CD4-positive, alpha-beta T cell treated with Interleukin-6 at 100 ng/mL for 8 hours (primary cell): ENCODE data around the gene SLC4A8.

ENCODE experiments used
- DNase-seq: peaks from one replicate; pipeline ENCODE4 v3.0.0-alpha.2; 2020; ENCODE audit warnings: mixed read lengths, low spot score

Gene SLC4A8

DNA sequence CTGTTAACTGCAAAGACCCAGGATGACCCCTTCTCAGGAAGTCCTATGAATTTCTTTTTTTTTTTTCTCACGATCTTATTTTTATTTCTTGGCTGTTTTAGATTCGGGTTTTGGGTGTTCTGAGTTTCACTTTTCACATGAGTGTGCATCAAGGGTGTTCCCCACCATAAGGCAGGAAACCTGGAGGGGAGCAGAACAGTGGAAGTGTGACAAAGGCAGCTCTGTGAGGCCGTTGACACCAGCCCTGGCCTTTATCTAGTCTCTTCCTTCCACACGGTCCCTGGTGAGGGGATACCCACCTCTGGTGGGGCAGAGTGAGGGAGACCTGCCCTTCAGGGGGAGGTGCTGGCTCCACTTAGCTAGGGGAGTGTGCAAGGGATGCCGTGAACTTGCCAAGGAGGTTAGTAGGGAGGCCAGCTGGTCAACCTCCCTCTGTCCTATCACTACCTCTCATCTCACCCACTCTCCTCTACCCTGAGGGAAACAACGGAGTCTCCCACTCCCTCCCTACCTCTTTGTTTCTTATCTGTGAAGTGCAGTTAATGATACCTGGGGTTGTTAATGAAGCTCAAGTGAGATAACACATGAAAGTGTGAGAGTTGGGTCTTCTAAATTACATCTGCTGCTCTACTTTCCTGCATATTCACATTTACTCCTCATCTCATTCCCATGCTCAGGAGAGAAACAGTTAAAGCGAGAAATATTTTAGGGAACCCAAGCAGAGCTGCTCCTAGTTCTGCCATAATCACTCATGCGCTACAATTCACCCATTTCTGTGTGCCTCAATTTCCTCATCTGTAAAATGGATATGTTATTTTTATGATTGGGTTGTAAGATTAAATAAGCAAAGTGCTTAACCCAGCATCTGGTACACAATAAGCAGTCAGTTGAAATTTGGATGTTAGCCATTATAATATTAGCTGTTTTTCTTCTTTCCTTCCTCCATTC lies 29.1 kb upstream of the SLC4A8 start:
- DNase-seq = no peak

DNA sequence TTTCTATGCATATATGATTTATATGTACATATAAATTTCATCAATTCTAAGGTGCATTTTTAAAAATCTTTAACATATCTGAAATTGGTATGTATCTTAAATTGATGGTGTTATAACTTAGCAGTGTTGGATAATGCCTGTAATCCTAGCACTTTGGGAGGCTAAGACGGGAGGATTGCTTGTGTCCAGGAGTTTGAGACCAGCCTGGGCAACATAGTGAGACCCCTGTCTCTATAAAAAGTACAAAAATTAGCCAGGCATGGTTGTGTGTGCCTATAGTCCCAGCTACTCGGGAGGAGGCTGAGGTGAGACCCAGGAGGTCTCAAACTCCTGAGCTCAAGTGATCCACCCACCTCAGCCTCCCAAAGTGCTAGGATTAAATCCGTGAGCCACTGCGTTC lies 27.0 kb upstream of the SLC4A8 start:
- no peak for DNase-seq

DNA sequence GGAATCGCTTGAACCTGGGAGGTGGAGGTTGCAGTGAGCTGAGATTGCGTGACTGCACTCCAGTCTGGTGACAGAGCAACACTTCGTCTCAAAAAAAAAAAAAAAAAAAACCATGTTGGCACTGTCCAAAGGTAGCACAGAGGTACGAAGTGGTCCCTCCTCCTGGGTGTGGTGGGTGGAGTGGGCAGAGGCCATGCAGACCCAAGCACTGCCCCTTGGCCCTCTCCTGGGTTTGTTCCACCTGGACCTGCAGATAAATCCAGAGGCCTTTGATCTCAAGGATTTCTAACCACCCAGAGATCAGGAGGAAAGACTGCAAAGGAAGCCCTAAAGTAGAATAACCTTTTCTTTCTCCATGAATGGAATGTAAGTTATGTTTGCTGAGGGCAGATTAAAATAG lies 24.7 kb upstream of the SLC4A8 start:
- no peak for DNase-seq

DNA sequence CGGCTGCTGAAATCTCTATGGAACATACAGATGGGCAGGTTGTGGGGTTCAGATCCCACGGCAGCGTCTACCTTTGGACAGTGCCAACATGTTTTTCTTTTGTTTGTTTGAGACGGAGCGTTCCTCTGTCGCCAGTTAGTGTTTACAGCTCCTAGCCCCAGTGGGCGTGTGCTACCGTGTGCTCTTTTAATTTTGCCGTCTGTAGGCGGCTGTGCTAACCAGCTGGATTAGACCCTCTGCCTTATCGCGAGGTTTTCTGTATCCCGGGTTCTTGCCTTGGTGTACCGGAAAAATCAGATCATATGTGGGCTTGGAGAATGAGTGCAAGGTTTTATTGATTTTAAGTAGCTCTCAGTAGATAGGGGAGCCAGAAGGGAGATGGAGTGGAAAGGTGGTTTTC lies 23.6 kb upstream of the SLC4A8 start:
- no peak for DNase-seq

DNA sequence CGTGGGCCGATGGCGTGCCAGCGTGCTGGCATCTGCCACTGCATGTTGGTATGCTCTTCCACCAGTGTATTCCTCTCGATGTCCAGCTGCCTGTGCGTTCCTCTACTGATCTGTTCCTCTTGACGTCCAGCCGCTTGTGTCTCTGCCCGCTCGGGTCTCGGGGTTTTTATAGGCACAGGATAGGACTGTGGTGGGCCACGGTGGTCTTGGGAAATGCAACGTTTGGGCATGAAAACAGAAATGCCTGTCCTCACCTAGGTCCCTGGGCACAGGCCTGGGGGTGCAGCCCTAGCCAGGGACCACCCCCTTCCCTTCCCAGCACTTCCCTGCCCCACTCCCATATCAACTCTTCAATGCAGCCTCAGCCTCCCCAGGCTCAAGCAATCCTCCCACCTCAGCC lies 23.1 kb upstream of the SLC4A8 start:
- DNase-seq = no peak

DNA sequence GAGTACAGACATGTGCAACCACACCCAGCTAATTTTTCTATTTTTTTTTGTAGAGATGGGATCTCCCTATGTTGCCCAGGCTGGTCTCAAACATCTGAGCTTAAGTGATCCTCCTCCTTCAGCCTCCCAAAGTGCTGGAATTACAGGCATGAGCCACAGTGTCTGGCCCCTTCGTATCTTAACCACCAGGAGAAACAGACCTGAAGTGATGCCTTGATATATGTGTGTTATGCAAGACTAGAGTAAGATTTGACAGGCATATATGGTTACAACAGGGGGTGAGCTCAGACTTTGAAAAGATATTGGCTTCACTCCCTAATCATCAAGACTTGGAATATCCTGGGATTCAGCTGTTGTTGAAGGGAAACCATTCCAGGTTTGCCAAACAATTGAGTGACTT lies 22.7 kb upstream of the SLC4A8 start:
- no peak for DNase-seq

DNA sequence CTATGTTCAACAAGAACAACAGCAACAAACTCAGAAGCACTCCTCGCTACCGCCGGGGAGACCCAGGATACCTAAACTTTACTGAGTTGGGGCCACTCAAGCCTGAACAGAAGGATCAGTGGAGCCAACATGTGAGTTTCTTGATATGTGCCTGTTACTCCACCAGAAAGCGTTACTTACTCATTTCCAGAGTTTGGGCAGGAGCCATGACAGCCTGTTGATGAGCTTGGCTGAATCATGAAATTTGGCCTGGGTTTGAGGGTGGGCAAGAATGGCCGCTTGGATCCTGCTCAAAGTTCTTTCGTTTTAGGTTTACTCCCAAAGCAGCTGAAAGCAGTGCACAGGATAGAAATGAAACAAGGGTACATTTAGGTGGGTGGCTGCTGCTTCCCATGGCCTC lies 21.5 kb upstream of the SLC4A8 start:
- DNase-seq = no peak

DNA sequence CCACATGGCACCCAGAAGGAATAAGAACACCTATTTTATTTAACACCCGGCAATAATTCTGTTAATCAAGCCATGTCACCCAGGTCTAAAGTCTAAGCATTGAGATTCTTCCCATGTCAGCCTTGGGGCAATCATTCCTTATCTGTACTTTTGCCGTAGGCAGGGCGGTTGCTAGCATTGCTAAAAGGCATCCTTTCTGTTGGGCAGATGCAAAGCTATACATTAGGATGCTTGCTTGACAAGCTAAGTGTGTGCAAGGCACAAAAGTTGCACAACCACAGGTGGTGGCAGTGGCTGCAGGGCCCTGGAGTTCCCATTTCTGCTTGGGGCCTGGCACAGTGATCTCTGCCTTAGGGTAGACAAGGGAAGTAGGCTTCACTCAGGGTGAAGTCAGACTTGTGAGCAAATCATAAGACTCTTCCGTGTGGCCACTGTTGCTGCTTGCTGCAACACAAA lies 20.9 kb upstream of the SLC4A8 start:
- DNase-seq = no peak

DNA sequence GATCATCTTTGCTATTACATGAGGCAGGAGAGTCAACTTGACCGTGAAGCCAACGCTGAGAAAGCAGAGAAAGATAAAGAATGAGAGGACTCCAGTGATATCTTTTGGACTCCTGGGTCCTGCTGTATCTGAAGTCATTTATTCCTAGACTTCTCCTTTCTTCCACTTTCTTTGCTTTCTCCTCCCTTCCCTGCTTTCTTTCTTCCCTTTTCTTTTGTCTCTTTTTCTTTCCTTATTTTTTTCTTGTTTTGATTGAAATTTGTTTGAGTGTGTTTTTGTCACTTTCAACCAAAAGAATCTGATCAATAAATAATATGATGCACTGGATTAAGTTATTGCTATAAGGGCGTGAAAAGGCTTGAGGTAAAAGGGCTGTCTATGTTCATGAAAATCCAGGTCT lies 20.0 kb upstream of the SLC4A8 start:
- no peak for DNase-seq

DNA sequence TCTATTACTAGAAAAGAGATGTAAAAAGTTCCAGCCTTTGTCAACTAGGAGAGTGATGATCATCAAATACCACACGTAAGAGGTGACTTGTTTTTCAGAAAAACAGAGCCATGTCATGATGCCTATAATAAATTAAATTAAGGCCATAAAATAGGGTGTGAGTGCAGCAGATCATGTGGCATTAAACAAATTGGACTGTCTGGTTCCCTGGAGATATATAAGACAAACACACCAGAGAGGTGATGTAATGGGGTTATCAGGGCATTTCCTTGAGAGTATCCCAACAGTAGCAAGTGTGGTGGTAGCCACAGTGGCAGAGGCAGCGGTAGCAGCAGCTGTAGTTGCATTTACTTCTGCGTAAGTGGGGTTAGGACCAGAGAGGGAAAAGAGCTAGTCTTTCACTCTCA lies 18.8 kb upstream of the SLC4A8 start:
- DNase-seq = no peak

DNA sequence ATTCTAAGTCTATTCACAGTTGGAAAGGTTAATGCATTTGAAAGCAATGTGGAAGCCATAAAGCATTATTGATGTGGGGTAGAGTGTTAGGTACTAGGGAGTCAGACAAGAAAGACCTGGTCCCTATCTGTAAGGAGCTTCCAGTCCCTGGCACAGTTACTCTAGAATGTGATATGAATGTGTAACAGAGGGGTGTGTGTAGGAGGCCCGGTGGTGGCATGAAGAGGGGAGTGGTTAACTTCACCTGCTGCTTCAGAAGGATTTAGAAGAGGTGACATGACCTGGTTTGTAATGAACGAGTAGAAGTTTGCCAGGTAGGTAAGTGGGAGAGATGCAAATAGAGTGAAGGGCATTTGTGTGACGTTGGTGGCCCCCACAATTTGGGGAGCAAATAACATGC lies 18.3 kb upstream of the SLC4A8 start:
- no peak for DNase-seq

DNA sequence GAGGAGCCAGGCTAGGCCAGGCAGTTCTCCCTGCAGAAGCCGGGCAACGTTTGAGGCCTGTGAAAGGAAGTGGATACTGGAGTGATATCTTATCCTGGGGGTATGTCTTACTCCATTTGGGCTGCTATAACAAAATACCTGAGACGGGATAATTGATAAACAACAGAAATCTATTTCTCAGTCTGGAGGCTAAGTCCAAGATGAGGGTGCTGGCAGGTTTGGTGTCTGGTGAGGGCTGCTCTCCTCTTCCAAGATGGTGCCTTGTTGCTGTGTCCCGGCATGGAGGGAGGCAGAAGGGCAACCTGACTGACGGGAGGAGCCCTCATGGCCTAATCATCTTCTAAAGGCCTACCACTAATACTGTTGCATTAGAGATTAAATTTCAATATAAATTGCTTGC lies 17.8 kb upstream of the SLC4A8 start:
- no peak for DNase-seq

DNA sequence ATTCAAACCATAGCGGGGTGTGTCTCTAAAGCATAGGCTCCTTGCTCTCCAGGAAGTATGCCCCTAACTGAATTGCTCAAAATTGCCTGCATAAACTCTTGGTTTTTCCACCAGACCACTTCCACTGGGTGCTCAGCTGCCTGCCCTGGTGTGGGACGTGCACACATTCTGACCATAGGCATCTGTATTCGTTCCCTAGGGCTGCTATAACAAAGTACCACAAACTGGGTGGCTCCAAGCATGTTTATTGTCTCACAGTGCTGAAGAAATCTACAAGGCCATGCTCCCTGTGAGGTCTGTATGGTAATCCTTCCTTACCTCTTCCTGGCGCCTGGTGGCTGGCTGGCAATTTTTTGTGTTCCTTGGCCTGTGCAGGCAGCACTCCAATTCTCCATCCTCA lies 17.0 kb upstream of the SLC4A8 start:
- DNase-seq = no peak

DNA sequence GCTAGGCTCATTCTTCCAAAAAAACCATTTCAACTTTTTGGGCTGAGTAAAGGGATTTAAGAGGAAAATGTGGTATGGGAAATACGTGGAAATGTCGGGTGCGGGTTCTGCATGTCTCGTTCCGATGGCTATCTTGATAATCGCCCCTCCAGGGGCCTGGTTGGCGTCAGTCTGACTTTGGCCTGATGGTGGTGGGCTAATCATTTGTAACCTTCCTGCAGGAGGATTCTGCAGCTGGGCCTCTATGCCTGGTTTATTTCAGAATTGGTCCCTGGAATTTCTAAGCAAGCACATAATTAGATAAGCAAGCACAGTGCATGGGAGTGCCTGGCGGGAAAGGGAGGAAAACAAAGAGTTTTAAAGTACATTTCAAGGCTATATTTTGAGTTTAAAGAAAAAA lies 14.8 kb upstream of the SLC4A8 start:
- DNase-seq = no peak

DNA sequence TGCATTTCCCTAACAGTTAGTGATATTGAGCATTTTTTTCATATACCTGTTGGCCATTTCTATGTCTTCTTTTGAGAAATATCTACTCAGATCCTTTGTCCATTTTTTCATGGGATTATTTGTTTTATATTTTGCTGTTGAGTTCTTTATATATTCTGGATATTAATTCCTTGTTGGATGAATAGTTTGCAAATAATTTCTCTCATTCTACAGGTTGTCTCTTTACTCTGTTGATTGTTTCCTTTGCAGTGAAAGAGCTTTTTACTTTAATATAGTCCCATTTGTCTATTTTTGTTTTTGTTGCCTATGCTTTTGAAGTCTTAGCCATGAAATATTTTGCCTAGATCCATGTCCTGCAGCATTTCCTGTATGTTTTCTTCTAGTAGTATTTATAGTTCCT lies 11.5 kb upstream of the SLC4A8 start:
- DNase-seq = no peak

DNA sequence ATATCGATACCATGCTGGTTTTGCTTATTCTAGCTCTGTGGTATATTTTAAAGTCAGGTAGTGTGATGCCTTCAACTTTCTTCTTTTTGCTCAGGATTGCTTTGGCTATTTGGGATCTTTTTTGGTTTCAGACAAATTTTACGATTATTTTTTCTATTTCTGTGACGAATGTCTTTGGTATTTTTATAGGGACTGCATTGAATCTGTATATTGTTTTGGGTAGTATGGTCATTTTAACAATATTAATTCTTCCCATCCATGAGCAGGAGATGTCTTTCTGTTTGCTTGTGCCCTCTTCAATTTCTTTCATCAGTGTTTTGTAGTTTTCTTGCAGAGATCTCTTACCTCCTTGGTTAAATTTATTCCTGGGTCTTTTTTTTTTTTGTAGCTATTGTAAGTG lies 10.8 kb upstream of the SLC4A8 start:
- no peak for DNase-seq

DNA sequence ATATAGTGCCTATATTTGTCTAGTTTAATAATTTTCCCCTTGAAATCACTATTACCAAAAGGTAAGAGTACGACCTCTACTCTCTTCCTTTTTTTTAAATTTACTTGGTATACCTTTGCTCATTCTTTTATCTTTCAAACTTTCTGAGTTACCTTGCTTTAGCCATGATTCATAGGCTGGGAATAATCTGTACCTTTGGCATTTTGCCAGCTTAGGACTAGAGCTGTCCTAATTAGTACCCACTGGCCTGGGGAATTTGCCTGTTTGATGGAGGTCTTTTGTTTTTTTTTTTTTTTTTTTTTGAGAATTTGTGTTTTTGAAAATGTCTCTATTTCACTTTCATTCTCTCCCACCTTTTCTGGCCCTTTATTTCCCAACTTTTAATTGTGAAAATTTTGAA lies 8.7 kb upstream of the SLC4A8 start:
- DNase-seq = no peak

DNA sequence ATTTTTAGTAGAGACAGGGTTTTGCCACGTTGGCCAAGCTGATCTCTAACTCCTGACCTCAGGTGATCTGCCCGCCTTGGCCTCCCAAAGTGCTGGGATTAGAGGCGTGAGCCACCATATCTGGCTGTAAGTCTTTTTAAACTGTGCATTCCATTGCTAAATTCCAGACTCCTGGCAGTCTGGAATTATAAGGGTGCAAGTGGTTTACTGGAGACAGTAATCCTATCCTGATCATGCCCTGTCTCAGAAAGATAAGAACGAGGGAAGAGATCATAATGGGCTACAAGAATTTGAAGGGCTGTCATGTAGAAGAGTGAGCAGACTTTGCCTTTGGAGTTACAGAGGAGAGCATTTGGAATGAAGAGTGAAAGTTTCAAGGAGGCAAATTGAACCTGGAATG lies 6.8 kb upstream of the SLC4A8 start:
- DNase-seq = no peak

DNA sequence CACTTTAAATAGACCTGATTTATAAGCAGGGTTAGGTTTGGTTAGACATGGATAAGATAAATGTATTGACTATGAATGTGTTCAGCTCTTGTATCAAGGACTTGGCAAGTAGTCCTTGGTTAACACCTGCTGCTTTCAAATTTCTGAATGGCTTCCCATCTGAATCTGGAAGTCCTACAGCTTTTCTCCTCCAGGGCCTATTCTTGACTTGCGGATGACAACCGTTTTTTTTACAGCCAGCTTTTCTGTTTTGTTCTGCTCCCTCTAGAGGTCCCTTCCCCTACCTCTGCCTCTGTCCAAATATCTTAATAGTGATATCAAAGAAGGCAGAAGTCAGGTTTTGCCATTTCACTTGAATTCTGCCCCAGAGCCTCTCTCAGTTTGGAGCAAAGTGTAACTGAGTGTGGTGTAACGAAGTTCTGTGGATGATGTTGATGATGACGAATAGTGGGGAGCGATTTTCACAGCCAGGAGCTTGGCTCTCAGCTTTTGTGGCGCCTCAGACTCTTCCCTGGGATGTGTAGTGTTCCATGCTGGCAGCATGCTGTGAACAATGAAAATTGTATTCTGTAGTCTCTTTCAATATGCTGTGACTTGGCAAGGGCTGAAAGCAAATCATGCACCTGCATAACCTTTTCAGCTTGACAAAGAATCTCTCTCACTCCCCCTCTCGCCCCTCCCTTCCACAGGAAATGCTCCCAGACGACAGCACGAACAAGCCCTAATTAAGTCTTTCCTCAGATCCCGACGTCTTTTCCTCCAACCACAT lies 5.0 kb upstream of the SLC4A8 start:
- no peak for DNase-seq

DNA sequence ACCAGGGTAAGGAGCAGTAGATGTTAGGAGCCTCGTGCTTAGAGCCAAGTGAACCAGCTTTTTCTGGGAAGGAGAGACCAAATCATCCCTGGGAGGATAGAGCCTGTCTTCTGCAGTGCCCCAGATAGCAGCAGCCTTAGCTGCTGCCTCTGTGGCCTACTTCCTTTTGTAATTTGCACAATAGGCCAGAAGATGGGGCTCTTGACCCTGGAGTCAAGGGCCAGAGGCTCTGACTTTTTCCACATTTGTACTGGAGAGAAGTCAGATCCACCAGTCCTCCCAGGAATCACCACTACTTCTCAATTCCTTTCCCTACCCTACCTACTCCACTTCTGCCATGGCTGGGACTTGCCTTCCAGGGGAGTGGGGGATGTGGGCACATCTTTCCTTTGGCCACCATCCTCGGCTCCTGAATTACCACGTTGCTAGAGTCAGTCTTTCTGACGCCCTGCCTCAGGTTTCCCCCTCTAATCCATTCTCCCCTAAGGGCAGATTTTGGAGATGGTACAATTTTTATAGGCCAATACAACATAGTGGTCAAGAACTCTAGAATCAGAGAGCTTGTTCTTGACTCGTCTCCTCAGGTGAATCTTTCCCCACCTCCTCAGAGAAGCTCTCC lies 3.3 kb upstream of the SLC4A8 start:
- DNase-seq = peak; percentile 49

DNA sequence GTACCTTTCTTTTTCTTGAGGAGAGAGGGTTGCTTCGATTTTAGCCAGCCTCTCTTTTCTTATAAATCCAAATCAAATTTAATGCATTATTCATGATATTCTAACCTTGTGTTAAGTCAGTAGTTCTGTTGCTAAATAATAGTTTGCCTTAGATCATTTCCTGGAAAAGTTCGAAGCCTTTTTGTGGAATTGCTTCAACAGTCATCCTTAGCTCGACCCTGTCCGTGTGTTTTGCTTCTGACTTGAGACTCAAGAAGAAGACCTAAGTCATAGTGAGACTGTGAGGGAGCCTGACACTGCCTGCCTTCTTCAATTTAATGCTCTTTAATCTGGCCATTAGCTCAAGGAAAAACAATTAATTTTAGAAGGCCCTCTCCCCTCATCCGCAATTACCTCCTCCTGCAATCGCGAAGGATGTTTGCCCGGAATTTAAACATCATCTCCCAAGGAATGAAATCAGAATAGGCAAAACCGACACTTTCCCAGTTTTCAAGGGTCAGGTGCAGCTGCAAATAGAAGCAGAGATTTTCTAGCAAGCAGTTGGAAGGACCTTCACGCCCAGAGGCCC lies 453 bp upstream of the SLC4A8 start:
- DNase-seq = no peak

DNA sequence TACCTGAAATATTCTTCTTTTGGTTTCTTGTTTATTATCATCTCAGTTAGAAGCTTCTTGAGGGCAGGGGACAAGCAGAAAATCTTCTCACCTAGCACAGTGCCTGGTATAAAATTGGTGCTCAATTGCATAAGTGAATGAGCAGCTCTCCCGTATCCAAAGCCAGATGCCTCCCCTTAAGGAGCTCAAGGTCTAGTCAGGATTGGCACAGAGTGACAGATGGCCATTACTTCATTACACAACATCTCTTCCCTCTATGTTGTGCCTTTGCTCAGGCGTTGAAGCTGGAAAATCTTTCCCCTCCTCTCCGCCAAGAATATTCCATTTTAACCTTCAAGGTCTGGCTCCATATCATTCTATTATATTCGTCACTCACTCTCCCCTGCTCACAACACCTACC lies 3.6 kb downstream of the SLC4A8 start:
- no peak for DNase-seq

DNA sequence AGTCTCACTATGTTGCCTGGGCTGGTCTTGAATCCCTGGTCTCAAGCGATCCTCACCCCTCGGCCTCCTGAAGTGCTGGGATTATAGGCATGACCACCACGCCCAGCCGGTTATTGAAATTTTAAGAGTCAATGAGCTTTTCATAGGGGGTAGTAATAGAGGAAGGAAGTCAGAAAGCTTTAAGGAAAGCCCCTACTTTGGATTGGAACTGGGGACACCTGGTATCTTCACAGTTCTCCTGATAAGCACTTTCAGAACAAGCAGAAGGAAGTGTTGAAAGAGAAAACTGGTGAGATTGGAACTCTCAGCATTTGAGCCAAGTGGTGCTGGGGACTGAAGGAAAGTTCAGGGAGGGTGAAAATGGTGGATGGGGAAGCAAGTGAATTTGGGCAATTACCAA lies 5.1 kb downstream of the SLC4A8 start:
- DNase-seq = no peak
